GM20000 (cell line): ENCODE data around the gene CENPO.

Experiments
- DNase-seq: peaks from one replicate; pipeline ENCODE4 v3.0.0; 2012; ENCODE audit warnings: low spot score
- CTCF ChIP-seq: IDR thresholded peaks from 2 replicates; pipeline ENCODE4 v1.5.1; 2012; ENCODE audit warnings: mild to moderate bottlenecking, control low read depth; ENCODE audit errors: extremely low read depth, missing control alignments

Gene CENPO

GRCh38 chr2:24754985-24755705, 38.1 kb upstream of the CENPO start:
- no peak for TF ChIP-seq CTCF
- DNase-seq = no peak

- DNase-seq = no peak
- TF ChIP-seq CTCF = no peak
Observed at GRCh38 chr2:24756789-24757188, 36.4 kb upstream of the CENPO start.

GRCh38 chr2:24761866-24762265, 31.4 kb upstream of the CENPO start:
- DNase-seq = no peak
- TF ChIP-seq CTCF = no peak

DNA sequence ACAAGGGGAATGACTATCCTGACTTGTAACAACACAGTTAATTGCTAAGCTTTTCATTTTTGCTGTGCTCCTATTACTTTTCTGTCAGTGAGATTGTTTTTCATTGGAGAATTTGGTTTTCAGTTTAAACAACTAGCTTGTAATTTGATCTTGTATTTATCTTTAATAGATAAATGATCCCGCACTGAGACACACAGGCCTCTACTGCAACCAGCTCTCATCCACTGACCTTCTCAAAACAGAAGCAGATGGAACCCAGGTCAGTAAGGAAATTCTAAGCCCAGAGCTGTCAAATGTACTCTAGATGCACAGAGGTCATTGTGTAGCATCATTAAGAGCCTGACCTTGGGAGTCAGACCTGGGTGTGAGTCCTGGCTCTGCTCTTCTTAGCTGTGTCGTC, 30.7 kb upstream of the CENPO start:
- no peak for DNase-seq
- no peak for TF ChIP-seq CTCF

GRCh38 chr2:24763843-24764242, 29.4 kb upstream of the CENPO start:
- no peak for TF ChIP-seq CTCF
- DNase-seq = no peak

DNA sequence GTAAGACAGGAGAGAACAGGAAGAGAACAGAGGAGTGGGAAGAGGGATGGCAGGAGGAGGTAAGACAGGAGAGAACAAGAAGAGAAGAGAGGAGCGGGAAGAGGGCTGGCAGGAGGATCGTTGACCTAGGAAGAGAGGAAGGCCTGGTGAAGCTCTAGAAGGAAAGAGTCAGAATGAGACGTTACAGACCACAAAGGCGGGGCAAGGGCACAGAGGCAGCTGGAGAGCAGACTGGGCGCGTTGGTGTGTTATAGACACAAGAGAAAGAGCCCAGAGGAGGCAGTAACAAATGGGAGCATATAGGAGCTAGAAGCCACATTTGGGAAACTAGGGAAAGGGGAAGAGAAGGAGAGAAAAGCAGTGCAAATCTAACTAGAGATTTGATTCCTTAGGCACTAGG, 26.6 kb upstream of the CENPO start:
- no peak for DNase-seq
- TF ChIP-seq CTCF = no peak

DNA sequence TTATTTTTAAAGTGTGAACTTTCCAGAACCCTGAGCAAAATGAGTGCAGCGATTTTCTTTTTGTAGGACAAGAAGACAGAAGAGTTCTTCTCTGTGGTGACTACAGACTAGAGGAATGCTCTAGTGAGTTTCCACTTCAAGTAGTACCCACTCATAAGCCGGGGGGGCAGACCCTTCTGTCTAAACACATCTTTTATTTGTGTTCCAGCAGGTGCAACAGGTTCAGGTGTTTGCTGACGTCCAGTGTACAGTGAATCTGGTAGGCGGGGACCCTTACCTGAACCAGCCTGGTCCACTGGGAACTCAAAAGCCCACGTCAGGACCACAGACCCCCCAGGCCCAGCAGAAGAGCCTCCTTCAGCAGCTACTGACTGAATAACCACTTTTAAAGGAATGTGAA, 25.2 kb upstream of the CENPO start:
- TF ChIP-seq CTCF = no peak
- DNase-seq = no peak
